Kidney tubule cell (primary cell): ENCODE results near the gene PDE4D.

ENCODE experiments used
- DNase-seq: peaks from one replicate; pipeline ENCODE4 v3.0.0-alpha.2; 2018; ENCODE audit warnings: low spot score

PDE4D gene

GRCh38 chr5:59548807-59549357, 344.6 kb downstream of the PDE4D start:
- DNase-seq: no peak

- peak; percentile 45 for DNase-seq
These were observed 345.8 kb downstream of the PDE4D start for GRCh38 chr5:59547731-59548130.

DNA sequence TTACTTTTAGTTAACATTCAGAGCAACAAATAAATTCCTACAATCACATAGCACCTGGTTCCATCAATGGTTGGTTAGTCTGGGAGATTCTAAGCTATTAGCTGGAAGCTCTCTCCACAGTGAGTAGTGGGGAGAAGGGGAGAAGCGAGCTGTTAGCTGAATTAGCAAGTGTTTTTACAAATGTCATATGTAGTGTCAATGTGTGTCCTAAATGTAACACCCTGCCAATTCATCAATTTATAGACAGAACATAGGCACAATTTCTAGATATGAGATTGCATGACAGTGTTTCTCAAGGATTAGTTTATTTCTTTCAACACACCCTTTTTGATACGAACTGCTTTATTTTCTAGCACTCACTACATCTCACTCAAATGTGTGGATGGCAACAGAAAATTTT, 349.0 kb downstream of the PDE4D start:
- no peak for DNase-seq

DNA sequence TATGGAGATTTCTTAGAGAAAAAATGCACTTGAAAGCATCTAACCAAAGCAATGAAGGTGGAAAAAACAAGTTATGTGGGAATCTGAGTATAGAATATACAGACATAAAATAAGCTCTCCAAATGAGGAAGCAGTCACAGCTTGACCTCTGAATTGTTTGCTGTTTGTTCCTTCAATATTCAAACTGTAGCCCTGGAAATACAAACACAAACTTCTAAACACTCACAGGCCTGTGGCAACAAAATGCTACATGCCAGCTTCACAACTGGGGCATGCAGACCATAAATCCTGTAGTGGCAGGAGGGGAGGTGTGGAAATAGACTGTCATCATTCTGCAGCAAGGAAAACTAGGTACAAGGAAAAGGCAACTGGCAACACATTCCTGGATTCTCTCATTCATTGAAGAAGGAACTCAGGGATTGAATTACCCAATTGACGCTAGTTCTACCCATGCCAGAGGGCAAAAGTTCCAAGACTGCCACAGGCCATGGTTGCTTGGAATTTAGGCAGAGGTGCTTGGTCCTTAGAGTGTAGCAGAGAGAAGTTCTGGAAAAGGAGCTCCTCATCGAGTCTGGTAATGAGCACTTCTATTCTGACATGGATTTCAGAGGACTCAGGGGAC, 349.6 kb downstream of the PDE4D start:
- DNase-seq: peak; percentile 83

DNA sequence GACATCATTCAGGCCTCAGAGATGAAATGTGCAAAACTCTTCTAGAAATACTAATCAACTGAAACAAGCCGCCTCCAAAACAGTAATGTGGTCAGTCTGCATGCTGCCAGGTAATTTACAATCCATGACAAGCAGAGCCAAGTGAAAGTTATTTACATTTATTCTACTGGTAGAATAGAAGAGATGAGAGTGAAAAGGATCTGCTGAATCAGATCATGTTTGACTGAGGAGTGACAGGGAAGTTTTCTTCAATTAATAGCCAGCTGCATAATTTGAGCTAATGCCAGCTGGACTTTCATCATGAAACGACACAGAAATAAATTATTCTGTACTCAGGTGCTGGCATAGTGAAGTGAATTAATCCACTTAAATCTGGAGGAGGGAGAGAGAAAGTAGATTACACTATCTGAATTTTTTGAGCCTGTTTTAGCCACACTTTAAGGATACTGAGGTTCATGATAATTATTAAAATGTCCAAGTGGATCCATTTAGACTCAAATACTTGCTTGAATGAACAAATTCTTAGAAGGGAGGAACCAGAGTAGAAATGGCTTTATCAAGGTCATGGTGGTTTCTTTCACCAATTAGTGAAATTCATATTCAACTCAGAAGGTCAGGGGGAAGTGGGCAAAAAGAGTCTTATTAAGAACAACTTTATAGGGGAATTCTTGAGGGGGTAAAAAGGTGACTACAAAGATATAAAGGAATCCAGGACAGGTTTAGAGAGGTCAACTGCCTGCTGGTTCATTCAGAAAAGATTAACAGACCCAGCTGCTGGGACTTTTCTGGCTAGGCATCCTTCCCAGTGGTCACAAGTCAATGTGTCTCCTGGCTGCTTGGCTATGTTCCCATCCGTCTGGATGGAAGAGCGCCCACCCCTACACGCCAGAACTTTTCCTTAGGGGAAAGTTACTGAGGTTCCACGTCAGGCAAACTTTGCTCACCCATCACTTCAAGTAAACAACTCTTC, 350.4 kb downstream of the PDE4D start:
- peak; percentile 89 for DNase-seq

DNA sequence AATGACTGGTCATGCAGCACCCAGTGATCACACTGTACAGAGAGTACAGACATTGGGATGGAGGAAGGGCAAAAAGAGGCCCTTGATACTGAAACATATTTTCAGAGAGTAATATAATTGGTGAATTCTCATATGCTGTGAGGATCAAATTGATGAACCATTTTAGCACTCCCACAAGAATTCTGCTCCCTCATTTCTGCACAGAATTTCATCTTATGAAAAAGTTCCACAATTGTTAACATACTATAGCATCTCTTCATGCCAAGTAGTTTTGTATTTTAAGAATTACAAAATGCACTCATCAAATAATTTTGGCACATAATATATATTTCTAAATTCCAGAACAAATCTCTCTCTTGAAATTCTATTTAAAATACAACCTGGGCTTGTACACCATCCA, 351.2 kb downstream of the PDE4D start:
- DNase-seq: no peak

- no peak for DNase-seq
These were observed 353.2 kb downstream of the PDE4D start for GRCh38 chr5:59540366-59540765.

GRCh38 chr5:59538750-59539121, 354.8 kb downstream of the PDE4D start:
- no peak for DNase-seq

- DNase-seq: no peak
These were observed 355.4 kb downstream of the PDE4D start for GRCh38 chr5:59537961-59538749.

DNA sequence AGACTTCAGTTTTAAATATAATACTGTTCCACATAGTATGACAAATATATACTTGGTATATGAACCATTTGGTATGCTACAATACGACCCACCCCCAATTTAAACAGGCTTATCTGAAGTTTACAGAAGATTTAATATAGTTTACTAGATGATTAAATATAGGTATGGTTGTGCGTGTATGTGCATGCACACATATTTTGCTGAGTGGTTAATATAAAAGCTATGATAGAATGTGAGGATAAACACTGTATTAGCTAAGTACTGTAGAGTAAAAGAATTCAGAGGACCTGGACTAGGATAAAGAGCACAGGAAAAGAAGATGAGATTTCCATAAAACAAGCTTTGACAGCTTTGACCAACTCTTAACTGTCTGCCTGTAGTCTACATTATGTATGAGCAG, 356.7 kb downstream of the PDE4D start:
- no peak for DNase-seq

DNA sequence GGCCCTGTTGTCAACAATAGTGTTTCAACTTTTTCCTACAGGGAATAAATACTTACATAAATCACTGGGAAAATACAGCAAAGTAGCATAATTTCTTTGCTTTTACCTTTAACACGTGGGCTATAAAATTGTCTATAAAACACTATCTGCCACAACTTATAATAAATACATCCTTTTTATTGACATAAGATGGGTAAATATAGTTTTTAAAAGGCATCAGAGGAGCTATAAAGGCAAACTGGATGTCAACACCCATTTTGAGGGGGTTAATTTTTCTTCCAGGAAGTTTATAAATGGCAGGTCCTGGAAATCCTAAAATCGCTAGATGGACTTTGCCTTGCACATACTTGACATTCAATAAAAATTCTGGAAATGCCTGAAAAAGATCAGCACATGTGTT, 358.0 kb downstream of the PDE4D start:
- no peak for DNase-seq

DNA sequence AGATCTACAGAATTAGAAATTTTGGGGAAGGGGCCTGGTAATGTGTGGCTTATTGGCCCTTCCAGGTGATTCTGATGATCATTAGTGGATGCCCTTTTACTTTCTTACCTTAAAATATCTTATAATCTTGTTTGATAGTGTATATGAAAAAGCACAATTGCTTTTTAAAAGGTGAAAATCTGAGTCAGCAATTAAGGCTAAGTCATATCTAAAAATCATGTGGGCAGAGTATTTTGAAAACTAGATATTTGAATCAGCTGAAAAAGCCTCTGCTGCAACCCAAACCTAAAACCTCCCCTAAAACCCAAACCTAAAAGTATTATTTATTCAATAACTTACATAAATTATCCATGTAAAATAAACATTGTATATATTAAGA, 359.8 kb downstream of the PDE4D start:
- DNase-seq: no peak

DNA sequence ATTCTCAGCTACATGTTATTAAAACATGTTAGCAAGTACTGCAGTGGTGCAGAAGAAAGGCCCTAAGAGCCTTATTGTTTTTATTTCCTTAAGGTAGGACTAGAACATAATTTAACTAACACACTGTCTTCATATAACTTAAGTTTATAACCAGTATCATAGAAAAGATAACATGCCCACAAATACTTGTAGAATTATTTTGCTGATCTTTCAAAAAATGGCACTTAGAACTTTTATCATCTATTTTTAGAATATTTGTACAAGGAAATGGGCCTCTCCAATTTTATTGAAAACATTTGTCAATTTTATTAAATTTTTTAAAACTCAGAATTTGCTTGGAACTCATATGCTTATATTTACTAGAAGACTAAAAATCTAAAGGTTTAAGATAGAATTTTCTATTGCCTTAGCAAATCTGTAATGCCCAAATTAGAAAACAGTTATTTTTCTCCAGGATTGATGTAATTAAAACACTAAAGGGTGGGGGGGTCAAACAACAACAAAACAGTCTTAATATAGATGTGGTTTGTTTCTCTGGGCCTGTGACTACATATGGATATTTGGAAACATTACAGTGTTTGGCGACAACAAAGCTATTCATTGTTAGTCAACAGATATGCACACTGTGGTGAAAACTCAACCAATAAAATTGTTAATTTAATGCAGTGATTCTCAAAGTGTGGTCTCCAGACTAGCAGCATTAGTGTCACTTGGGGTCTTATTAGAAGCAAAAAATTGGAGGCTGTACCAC, 360.4 kb downstream of the PDE4D start:
- DNase-seq: no peak

- peak; percentile 45 for DNase-seq
These were observed 364.3 kb downstream of the PDE4D start for GRCh38 chr5:59529239-59529638.

- no peak for DNase-seq
These were observed 365.2 kb downstream of the PDE4D start for GRCh38 chr5:59528202-59528862.

DNA sequence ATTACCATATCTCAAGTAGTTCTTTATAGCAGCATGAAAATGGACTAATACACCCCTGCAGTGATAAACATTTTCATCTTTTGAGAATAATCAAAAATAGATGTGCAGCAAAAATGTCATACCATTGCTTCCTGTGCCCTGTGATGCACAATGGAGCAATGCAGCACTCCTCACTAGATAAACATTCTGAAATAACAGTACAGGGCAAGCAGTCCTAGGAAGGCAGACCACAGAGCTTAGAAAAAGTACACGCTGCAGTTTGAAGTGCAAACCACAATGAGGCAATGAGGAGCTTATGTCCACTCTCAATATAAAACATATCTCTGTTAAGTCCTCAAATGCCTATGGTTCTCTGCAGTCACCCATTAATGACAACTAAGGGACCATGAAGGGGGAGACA, 367.6 kb downstream of the PDE4D start:
- DNase-seq: peak; percentile 67

DNA sequence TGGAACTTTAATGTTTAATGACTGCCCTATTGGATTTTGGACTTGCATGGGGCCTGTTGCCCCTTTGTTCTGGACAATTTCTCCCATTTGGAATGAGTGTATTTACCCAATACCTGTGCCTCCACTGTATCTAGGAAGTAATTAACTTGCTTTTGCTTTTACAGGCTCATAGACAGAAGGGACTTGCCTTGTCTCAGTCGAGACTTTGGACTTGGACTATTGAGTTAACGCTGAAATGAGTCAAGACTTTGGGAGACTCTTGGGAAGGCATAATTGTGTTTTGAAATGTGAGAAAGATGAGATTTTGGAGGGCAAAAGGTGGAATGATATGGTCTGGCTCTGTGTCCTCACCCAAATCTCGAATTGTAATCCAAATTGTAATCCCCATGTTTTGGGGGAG, 368.2 kb downstream of the PDE4D start:
- no peak for DNase-seq

GRCh38 chr5:59522201-59522831, 371.2 kb downstream of the PDE4D start:
- peak; percentile 95 for DNase-seq

DNA sequence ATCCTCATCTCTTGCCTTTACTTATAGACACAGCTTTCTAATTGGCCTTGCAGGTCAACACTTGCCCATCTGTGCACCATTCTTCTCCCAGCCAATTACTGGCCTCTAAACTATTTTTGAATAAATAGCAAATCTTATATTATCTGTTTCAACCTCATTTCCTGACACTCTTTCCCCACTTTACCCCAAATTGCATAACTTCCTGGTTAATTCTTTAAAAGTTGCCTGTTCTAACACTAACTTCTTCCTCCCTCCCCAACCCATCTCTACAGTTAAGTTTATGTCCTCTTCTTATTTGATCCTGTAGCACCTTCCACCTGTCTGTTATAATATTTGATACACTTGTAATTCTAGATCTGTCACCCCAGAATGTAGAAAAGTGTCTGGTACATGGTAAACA, 372.1 kb downstream of the PDE4D start:
- DNase-seq: no peak

DNA sequence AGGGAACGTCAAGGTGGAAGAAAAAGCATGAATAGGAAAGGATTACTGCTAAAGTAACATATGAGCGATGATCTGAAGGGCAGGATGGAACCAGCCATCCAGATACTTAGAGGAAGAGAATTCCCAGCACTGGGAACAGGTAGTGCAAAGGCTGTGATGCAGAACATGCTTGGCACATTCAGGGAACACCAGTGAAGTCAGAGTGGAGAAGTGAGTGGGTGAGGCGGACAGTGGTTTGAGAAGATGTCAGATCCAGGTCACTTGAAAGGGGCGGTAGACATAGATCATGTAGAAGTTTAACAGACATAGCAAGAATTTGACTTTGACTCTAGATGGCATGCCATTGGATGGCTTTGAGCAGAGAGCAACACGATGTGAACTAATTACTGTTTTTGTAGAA, 374.2 kb downstream of the PDE4D start:
- DNase-seq: peak; percentile 62
